Astrocyte of the cerebellum (primary cell): Measurements from ENCODE around the gene BMP5.

ENCODE experiments used
- DNase-seq: peaks from one replicate; pipeline ENCODE4 v3.0.0-alpha.2; 2011; ENCODE audit warnings: low read depth
- H3K4me3 ChIP-seq: 2 replicates; pipeline ENCODE4 v1.5.1; 2011; ENCODE audit warnings: mild to moderate bottlenecking, low read depth, low read length, moderate library complexity
- CTCF ChIP-seq: IDR thresholded peaks from 2 replicates; pipeline ENCODE4 v1.5.1; 2012; ENCODE audit warnings: low read length, low read depth, moderate library complexity, mild to moderate bottlenecking; ENCODE audit errors: missing control alignments
- in situ Hi-C: cut with HindIII; loops from 2 replicates; pipeline ENCODE4 v1.10.0; 2017; ENCODE audit warnings: low sequenced_read_pairs

The BMP5 gene

GRCh38 chr6:55874316-55874715 is 1.1 kb downstream of the BMP5 start:
- DNase-seq = no peak
- no peak for TF ChIP-seq CTCF
- in situ Hi-C loops = no loop called here
- H3K4me3 ChIP-seq = no peak overlapping the region

GRCh38 chr6:55872866-55873265 is 2.5 kb downstream of the BMP5 start:
- in situ Hi-C loops = no loop called here
- no peak for TF ChIP-seq CTCF
- DNase-seq = no peak
- no peak overlapping the region for H3K4me3 ChIP-seq

GRCh38 chr6:55870181-55870813 is 5.1 kb downstream of the BMP5 start:
- in situ Hi-C loops = no loop called here
- no peak for TF ChIP-seq CTCF
- DNase-seq = no peak
- H3K4me3 ChIP-seq = no peak overlapping the region

DNA sequence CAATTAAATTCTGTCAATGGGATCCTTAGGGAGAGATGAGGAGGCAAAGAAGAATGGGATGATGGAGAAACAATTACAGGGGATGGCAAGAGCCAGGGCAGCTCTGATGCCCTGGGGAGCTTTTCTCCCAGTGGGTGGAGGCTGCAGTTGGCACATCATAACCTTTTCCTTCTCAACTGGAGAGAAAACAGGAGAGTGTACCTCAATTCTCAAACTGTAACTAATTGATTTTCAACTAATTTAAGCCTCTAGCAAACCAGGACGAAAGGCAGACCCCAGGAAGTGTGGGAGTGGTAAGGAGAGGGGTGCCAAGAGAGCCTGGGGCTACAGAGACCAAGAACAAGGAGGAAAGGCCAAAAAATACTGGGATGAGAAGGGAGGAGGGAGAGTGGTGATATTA is 5.7 kb downstream of the BMP5 start:
- H3K4me3 ChIP-seq = no peak overlapping the region
- in situ Hi-C loops = no loop called here
- TF ChIP-seq CTCF = no peak
- DNase-seq = no peak

- DNase-seq = peak; percentile 39
- TF ChIP-seq CTCF = no peak
- no peak overlapping the region for H3K4me3 ChIP-seq
- in situ Hi-C loops = no loop called here
Observed at GRCh38 chr6:55868771-55869479, 6.5 kb downstream of the BMP5 start.

DNA sequence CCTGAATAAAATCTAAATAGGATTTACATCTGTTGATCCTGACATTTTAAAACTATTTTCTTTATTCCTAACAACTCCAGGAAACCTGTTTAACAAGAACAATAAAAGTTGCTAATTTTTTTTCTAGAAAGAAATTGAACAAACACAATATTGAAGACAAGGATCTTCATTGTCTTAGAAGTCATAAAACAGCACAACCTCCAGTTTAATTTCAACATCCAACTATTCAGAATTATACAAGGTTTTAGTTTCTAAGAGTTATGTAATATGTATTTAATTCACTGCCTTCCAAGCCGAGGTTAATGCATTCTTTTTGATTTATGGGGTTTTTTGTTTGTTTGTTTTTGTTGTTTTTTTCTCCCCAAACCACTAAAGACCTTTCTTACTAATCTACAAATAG is 7.2 kb downstream of the BMP5 start:
- TF ChIP-seq CTCF = no peak
- in situ Hi-C loops = no loop called here
- no peak overlapping the region for H3K4me3 ChIP-seq
- DNase-seq = no peak
